AG04449 (cell line): Measurements from ENCODE around the gene DYNLL1.
"Not testable (repeated sequence)": the region's sequence is repeated elsewhere in the genome, so short reads cannot be mapped to it uniquely, and the experiment has no call there.

Experiments
- CTCF ChIA-PET: fragments of 350-600 bp; formaldehyde crosslinking; extraction: SDS; loops from one replicate; lab custom pipeline; 2021; ENCODE audit warnings: antibody characterized with exemption; lab: Yijun Ruan, JAX
- POLR2A ChIA-PET: fragments of 400-600, 350-600 bp; formaldehyde crosslinking; extraction: SDS; loops from one replicate; lab custom pipeline; 2020; ENCODE audit warnings: antibody characterized with exemption, inconsistent platforms; lab: Yijun Ruan, JAX
- DNase-seq: peaks from one replicate; pipeline ENCODE4 v3.0.0-alpha.2; 2010; ENCODE audit warnings: low read depth, low spot score
- H3K4me3 ChIP-seq: 2 replicates; pipeline ENCODE4 v1.5.1; 2011; ENCODE audit warnings: low read depth, mild to moderate bottlenecking, control low read depth, low read length
- CTCF ChIP-seq: IDR thresholded peaks from one replicate; pipeline ENCODE4 v1.5.1; 2011; ENCODE audit warnings: mild to moderate bottlenecking, moderate library complexity, low read length, control low read depth, inconsistent platforms; ENCODE audit not compliant: insufficient read depth; ENCODE audit errors: missing control alignments

DYNLL1 gene

GRCh38 chr12:120479458-120479857 lies 16.5 kb upstream of the DYNLL1 start:
- H3K4me3 ChIP-seq, result no peak overlapping the region
- DNase-seq, result no peak
- ChIA-PET CTCF (interaction anchor here (0.9 to 3.1 kb wide), 5 partner anchors 9 to 18 kb away, joined by 3 to 17 read pairs (median 4); partner anchors contain the start of gene SRSF9), POLR2A (no interaction called here)
- TF ChIP-seq CTCF, result no peak

GRCh38 chr12:120480211-120480610 lies 15.7 kb upstream of the DYNLL1 start:
- no peak overlapping the region for H3K4me3 ChIP-seq
- no peak for DNase-seq
- POLR2A ChIA-PET, result no interaction called here
- TF ChIP-seq CTCF, result no peak
- CTCF ChIA-PET, result interaction anchor here (0.9 to 2.6 kb wide), 3 partner anchors 9 to 17 kb away, joined by 3 to 17 read pairs (median 3); partner anchors contain the start of gene SRSF9

GRCh38 chr12:120481022-120481767 lies 14.7 kb upstream of the DYNLL1 start:
- ChIA-PET CTCF (interaction anchor here (1.4 kb wide), 1 partner anchor 11 kb away, joined by 8 read pairs; no protein-coding TSS in a partner anchor), POLR2A (no interaction called here)
- no peak for DNase-seq
- no peak overlapping the region for H3K4me3 ChIP-seq
- TF ChIP-seq CTCF, result no peak

GRCh38 chr12:120483621-120484020 lies 12.3 kb upstream of the DYNLL1 start:
- no peak for DNase-seq
- ChIA-PET CTCF (interaction anchor here (1.5 to 2.1 kb wide), 2 partner anchors 9 to 14 kb away, joined by 8 to 12 read pairs; partner anchors contain the start of gene SRSF9), POLR2A (no interaction called here)
- no peak overlapping the region for H3K4me3 ChIP-seq
- TF ChIP-seq CTCF, result no peak

- no peak for TF ChIP-seq CTCF
- no peak for DNase-seq
- no peak overlapping the region for H3K4me3 ChIP-seq
- POLR2A ChIA-PET, result interaction anchor here (0.9 to 1.3 kb wide), 2 partner anchors 9 to 10 kb away, joined by 3 to 6 read pairs; partner anchors contain the start of gene DYNLL1
- CTCF ChIA-PET, result interaction anchor here (12.8 kb wide), 1 partner anchor 17 kb away, joined by 152 read pairs; the partner anchor contains the start of gene SRSF9
These were observed 9.7 kb upstream of the DYNLL1 start for GRCh38 chr12:120485961-120486881.

- H3K4me3 ChIP-seq, DNase-seq, POLR2A ChIA-PET: not testable (repeated sequence)
- CTCF ChIA-PET, result interaction anchor here (0.7 to 12.8 kb wide), 2 partner anchors 16 to 18 kb away, joined by 4 to 152 read pairs; partner anchors contain the start of gene SRSF9
These were observed 8.4 kb upstream of the DYNLL1 start for GRCh38 chr12:120487552-120487951.
